PC-3 (cell line): ENCODE data around the gene NUTM2E.
"Not testable (repeated sequence)": the region's sequence is repeated elsewhere in the genome, so short reads cannot be mapped to it uniquely, and the experiment has no call there.

Experiments used
- EZH2 ChIP-seq: fragments of 300-600 bp; sonication (generic); IDR thresholded peaks from one replicate; pipeline ENCODE4 v1.6.1; 2017; ENCODE audit warnings: antibody characterized with exemption, mild to moderate bottlenecking, low read length; ENCODE audit not compliant: unreplicated experiment
- EZH2phosphoT487 ChIP-seq: fragments of 300-600 bp; sonication (generic); IDR thresholded peaks from 2 replicates; pipeline ENCODE4 v1.6.1; 2018; ENCODE audit warnings: mild to moderate bottlenecking, antibody characterized with exemption, low read length, borderline replicate concordance
- TF ChIP-seq, protein P1 (sequence below): fragments of 300-600 bp; sonication (generic); conservative IDR thresholded peaks from 2 replicates; pipeline ENCODE4 v1.5.1; 2017; ENCODE audit warnings: antibody characterized with exemption, low read depth, mild to moderate bottlenecking, low read length

DNA sequence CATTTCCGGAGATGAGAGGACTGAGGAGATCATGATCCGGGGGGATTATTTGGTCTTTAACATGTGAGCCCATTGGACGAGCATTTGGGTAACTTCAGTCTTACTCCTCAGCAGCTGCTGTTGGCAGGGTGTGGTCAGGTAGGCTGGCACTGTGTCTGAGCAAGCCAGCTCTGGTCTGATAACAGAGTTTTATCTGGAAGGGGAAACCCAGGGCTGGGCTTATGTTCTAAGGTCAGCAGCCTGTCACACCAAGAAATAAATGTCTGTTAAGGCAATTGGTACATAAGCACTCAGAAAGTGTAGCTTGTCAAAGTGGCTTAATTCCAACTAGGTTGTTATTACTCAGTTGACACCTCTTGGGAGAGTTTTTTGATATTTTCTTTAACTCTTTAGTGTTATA, 45.0 kb upstream of the NUTM2E start:
- not testable (repeated sequence) for TF ChIP-seq EZH2, EZH2phosphoT487
- TF ChIP-seq, protein P1, sequence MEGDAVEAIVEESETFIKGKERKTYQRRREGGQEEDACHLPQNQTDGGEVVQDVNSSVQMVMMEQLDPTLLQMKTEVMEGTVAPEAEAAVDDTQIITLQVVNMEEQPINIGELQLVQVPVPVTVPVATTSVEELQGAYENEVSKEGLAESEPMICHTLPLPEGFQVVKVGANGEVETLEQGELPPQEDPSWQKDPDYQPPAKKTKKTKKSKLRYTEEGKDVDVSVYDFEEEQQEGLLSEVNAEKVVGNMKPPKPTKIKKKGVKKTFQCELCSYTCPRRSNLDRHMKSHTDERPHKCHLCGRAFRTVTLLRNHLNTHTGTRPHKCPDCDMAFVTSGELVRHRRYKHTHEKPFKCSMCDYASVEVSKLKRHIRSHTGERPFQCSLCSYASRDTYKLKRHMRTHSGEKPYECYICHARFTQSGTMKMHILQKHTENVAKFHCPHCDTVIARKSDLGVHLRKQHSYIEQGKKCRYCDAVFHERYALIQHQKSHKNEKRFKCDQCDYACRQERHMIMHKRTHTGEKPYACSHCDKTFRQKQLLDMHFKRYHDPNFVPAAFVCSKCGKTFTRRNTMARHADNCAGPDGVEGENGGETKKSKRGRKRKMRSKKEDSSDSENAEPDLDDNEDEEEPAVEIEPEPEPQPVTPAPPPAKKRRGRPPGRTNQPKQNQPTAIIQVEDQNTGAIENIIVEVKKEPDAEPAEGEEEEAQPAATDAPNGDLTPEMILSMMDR, result not testable (repeated sequence)
